OCI-LY3 (cell line): ENCODE data around the gene GABRG3.

Source experiments
- CTCF ChIP-seq: fragments of 200-600, 300-600 bp; sonication (generic); IDR thresholded peaks from 2 replicates; pipeline ENCODE4 v1.5.1; 2014; ENCODE audit warnings: antibody characterized with exemption, low read length, low read depth
- EZH2phosphoT487 ChIP-seq: fragments of 200-600 bp; shearing (Covaris generic); IDR thresholded peaks from 2 replicates; pipeline ENCODE4 v1.6.1; 2018; ENCODE audit warnings: antibody characterized with exemption, mixed run types, low read depth

DNA sequence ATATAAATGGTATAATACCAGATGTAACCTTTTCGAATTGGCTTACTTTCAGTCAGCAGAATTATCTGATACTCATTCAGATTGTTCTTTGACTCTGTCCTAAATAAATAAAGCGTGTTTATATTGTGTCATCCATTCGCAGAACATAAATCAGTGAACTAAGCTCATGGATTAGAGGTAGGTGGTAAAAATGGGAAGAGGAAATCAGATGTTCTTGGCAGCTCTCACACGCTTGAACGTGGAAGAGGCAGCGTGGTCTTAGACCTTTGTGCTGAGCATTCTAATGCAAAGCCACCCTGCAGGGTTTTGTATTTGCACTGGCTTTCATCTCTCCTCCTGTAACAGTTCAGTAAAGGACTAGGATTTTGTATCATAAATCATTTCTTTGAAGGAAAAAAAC lies 441.4 kb downstream of the GABRG3 start:
- TF ChIP-seq CTCF (no peak), EZH2phosphoT487 (no peak)
